Cardiac fibroblast (primary cell): ENCODE measurements around the gene KIRREL3.
A peak's percentile ranks its signal among the peaks of the same experiment; 100 is the strongest.

Experiments
- DNase-seq, 2 donors: peaks; one replicate each; pipeline versions ENCODE4 v3.0.0 to v3.0.0-alpha.2; 2010; ENCODE audit warnings: low read depth in 2 of 2
- H3K4me3 ChIP-seq, 2 donors: replicated peaks in 1 of 2; 1 replicate in 1 of 2; 2 replicates in 1 of 2; pipeline ENCODE4 v1.5.1; 2011; ENCODE audit warnings: low read depth in 2 of 2, low read length in 2 of 2, mild to moderate bottlenecking in 2 of 2, moderate library complexity in 1 of 2
- CTCF ChIP-seq: IDR thresholded peaks from one replicate; pipeline ENCODE4 v1.5.1; 2011; ENCODE audit warnings: low read depth, mild to moderate bottlenecking, low read length, inconsistent platforms

KIRREL3 gene

GRCh38 chr11:126489836-126490660, 510.5 kb downstream of the KIRREL3 start:
- no peak overlapping the region for H3K4me3 ChIP-seq
- TF ChIP-seq CTCF, result no peak
- no peak for DNase-seq

GRCh38 chr11:126488591-126489370, 511.8 kb downstream of the KIRREL3 start:
- no peak for DNase-seq
- TF ChIP-seq CTCF, result no peak
- H3K4me3 ChIP-seq, result no peak overlapping the region

GRCh38 chr11:126487711-126488110, 512.9 kb downstream of the KIRREL3 start:
- no peak for DNase-seq
- H3K4me3 ChIP-seq, result no peak overlapping the region
- no peak for TF ChIP-seq CTCF

GRCh38 chr11:126485986-126486635, 514.5 kb downstream of the KIRREL3 start:
- TF ChIP-seq CTCF, result no peak
- H3K4me3 ChIP-seq, result no peak overlapping the region
- DNase-seq, result no peak

GRCh38 chr11:126485021-126485792, 515.4 kb downstream of the KIRREL3 start:
- TF ChIP-seq CTCF, result no peak
- no peak overlapping the region for H3K4me3 ChIP-seq
- DNase-seq, result peak; percentile 27 to 39

GRCh38 chr11:126484266-126484665, 516.3 kb downstream of the KIRREL3 start:
- no peak for TF ChIP-seq CTCF
- DNase-seq, result peak; percentile 13 to 54
- H3K4me3 ChIP-seq, result no peak overlapping the region
